Liver (tissue), 10 donors: ENCODE results near the gene HUWE1. TPM values are rescaled to one million over a fixed set of nuclear protein-coding genes. Genes with fewer than 3 reads are reported as not detected.

Experiments
- DNase-seq: peaks from one replicate; pipeline ENCODE4 v3.0.0-alpha.2; 2017; ENCODE audit warnings: low spot score
- H3K27ac ChIP-seq, 2 donors: one replicate each; pipeline ENCODE4 v1.7.0; 2013; ENCODE audit warnings: inconsistent platforms in 2 of 2, low read length in 2 of 2, control low read depth in 1 of 2, low read depth in 1 of 2, mild to moderate bottlenecking in 1 of 2
- H3K27me3 ChIP-seq, 4 donors: one replicate each; pipeline versions ENCODE4 v1.6.1 to v1.7.0; 2013; ENCODE audit warnings: low read length in 3 of 4, inconsistent platforms in 1 of 4, mild to moderate bottlenecking in 1 of 4, moderate library complexity in 1 of 4; ENCODE audit not compliant: control insufficient read depth in 4 of 4, insufficient read depth in 4 of 4
- H3K36me3 ChIP-seq, 4 donors: one replicate each; pipeline versions ENCODE4 v1.6.1 to v1.7.0; 2013; ENCODE audit warnings: low read length in 3 of 4, mild to moderate bottlenecking in 3 of 4, low read depth in 1 of 4, moderate library complexity in 1 of 4; ENCODE audit not compliant: control insufficient read depth in 4 of 4, insufficient read depth in 3 of 4
- H3K4me1 ChIP-seq, 4 donors: one replicate each; pipeline versions ENCODE4 v1.6.1 to v1.7.0; 2013; ENCODE audit warnings: low read length in 3 of 4, mild to moderate bottlenecking in 3 of 4, moderate library complexity in 1 of 4; ENCODE audit not compliant: control insufficient read depth in 4 of 4, insufficient read depth in 4 of 4
- H3K4me3 ChIP-seq, 3 donors: one replicate each; pipeline versions ENCODE4 v1.6.1 to v1.7.0; 2013; ENCODE audit warnings: low read length in 3 of 3, control low read depth in 1 of 3, low read depth in 1 of 3, mild to moderate bottlenecking in 1 of 3
- H3K9ac ChIP-seq, 2 donors: one replicate each; pipeline ENCODE4 v1.7.0; 2013; ENCODE audit warnings: low read length in 2 of 2, mild to moderate bottlenecking in 2 of 2, moderate library complexity in 2 of 2, control low read depth in 1 of 2, low read depth in 1 of 2
- H3K9me3 ChIP-seq, 4 donors: one replicate each; pipeline versions ENCODE4 v1.6.1 to v1.7.0; 2013; ENCODE audit warnings: low read length in 3 of 4; ENCODE audit not compliant: control insufficient read depth in 4 of 4
- FOXA2 ChIP-seq: IDR thresholded peaks from 2 replicates; pipeline ENCODE4 v1.6.1; 2016; ENCODE audit warnings: antibody characterized with exemption
- JUND ChIP-seq, 2 donors: IDR thresholded peaks; 2 replicates each; pipeline ENCODE4 v1.6.1; 2016; ENCODE audit warnings: antibody characterized with exemption in 2 of 2
- NR2F2 ChIP-seq: IDR thresholded peaks from 2 replicates; pipeline ENCODE4 v1.6.1; 2016; ENCODE audit warnings: antibody characterized with exemption
- SP1 ChIP-seq: IDR thresholded peaks from 2 replicates; pipeline ENCODE4 v1.6.1; 2018; ENCODE audit warnings: antibody characterized with exemption, mild to moderate bottlenecking
- TAF1 ChIP-seq: conservative IDR thresholded peaks from 2 replicates; pipeline ENCODE4 v1.6.1; 2016; ENCODE audit warnings: antibody characterized with exemption, mild to moderate bottlenecking
- YY1 ChIP-seq: IDR thresholded peaks from 2 replicates; pipeline ENCODE4 v1.6.1; 2016; ENCODE audit warnings: antibody characterized with exemption, mild to moderate bottlenecking
- WGBS: extraction: QIAGEN DNeasy Blood & Tissue Kit; methylation state at CpG from one replicate; pipeline ENCODE4 v1.1.7; 2013; 5-methylcytosine and 5-hydroxymethylcytosine counted together
- polyA plus RNA-seq, 2 donors: library from polyadenylated mRNA; stranded (reverse) in 1 of 2; unstranded in 1 of 2; fragments of 200-250 nt in 1 of 2; fragments of >200 nt in 1 of 2; fragmentation: Nextera tagmentation in 1 of 2; extraction: Ambion mirVana in 1 of 2; gene quantifications; one replicate each; pipeline versions ENCODE4 v1.2.1 to v1.2.3, GENCODE V29; 2013 to 2015
- small RNA-seq: library from RNA; depleted of rRNA; stranded (forward); fragments of <200 nt; gene quantifications from one replicate; pipeline ENCODE3, GENCODE V24; 2014
- total RNA-seq, 2 donors: library from RNA; depleted of rRNA; stranded (reverse); fragments of >200 nt; gene quantifications; one replicate each; pipeline ENCODE4 v1.2.3, GENCODE V29; 2014
- TF ChIP-seq, protein P1 (sequence below): IDR thresholded peaks from 2 replicates; pipeline ENCODE4 v1.6.1; 2016; ENCODE audit warnings: antibody characterized with exemption, mild to moderate bottlenecking
- TF ChIP-seq, protein P2 (sequence below): IDR thresholded peaks from 2 replicates; pipeline ENCODE4 v1.6.1; 2016; ENCODE audit warnings: antibody characterized with exemption
- TF ChIP-seq, protein P3 (sequence below): fragments of 150-350 bp; IDR thresholded peaks from 2 replicates; pipeline ENCODE4 v1.5.1; 2017; ENCODE audit warnings: improper control_type of control experiment, low read depth, low read length; ENCODE audit not compliant: missing input control
- TF ChIP-seq, protein P4 (sequence below): IDR thresholded peaks from 2 replicates; pipeline ENCODE4 v1.6.1; 2016; ENCODE audit warnings: antibody characterized with exemption
- donor health status: healthy.
- donor health status: healthy.
- donor health status: healthy.
- donor health status: healthy.
- donor health status: healthy.

Gene HUWE1
- total and polyA plus RNA-seq, 4 donors: 20.2 to 75.8 (median 37.7) TPM

DNA sequence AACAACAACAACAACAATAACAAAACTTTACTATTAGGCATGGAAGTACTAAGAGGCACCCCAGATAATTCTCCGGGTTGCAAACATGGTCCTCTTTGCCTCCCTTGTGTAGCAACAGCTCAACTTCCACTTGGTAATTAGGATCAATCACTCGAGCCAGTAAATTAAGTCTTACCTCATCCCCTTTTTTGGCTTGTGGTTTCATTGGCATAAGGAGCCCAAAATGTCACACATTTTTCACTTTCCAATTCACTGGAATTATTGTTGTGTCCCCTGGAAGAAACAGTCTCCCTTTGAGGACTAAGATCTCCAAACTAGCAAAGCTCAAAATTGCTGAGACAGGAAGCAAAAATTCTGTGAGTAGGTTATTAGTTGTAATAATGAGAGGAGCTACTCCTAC lies 203.1 kb downstream of the HUWE1 start:
- peaks cover 0 to 2% (median 0%) of the 10 kb centered on the region in 4 donors for H3K27me3 ChIP-seq
- DNase-seq: no peak

More for the DNA sequence above, 203.1 kb downstream of the HUWE1 start:
- Histone ChIP-seq H3K9ac (no peak overlapping the region), H3K36me3 (no peaks in the 10 kb centered on the region), H3K27ac (no peak overlapping the region), H3K4me1 (no peaks in the 10 kb centered on the region), H3K9me3 (peaks cover 0 to 19% (median 8%) of the 10 kb centered on the region in 4 donors), H3K4me3 (no peak overlapping the region)
- TF ChIP-seq JUND (IDR thresholded peaks at IDR 0.05) (no peak), YY1 (no peak), TAF1 (no peak), FOXA2 (no peak), NR2F2 (no peak), SP1 (no peak)
- TF ChIP-seq, protein P1, sequence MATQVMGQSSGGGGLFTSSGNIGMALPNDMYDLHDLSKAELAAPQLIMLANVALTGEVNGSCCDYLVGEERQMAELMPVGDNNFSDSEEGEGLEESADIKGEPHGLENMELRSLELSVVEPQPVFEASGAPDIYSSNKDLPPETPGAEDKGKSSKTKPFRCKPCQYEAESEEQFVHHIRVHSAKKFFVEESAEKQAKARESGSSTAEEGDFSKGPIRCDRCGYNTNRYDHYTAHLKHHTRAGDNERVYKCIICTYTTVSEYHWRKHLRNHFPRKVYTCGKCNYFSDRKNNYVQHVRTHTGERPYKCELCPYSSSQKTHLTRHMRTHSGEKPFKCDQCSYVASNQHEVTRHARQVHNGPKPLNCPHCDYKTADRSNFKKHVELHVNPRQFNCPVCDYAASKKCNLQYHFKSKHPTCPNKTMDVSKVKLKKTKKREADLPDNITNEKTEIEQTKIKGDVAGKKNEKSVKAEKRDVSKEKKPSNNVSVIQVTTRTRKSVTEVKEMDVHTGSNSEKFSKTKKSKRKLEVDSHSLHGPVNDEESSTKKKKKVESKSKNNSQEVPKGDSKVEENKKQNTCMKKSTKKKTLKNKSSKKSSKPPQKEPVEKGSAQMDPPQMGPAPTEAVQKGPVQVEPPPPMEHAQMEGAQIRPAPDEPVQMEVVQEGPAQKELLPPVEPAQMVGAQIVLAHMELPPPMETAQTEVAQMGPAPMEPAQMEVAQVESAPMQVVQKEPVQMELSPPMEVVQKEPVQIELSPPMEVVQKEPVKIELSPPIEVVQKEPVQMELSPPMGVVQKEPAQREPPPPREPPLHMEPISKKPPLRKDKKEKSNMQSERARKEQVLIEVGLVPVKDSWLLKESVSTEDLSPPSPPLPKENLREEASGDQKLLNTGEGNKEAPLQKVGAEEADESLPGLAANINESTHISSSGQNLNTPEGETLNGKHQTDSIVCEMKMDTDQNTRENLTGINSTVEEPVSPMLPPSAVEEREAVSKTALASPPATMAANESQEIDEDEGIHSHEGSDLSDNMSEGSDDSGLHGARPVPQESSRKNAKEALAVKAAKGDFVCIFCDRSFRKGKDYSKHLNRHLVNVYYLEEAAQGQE: no peak
- TF ChIP-seq, protein P2, sequence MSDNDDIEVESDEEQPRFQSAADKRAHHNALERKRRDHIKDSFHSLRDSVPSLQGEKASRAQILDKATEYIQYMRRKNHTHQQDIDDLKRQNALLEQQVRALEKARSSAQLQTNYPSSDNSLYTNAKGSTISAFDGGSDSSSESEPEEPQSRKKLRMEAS: no peak
- TF ChIP-seq, protein P3, sequence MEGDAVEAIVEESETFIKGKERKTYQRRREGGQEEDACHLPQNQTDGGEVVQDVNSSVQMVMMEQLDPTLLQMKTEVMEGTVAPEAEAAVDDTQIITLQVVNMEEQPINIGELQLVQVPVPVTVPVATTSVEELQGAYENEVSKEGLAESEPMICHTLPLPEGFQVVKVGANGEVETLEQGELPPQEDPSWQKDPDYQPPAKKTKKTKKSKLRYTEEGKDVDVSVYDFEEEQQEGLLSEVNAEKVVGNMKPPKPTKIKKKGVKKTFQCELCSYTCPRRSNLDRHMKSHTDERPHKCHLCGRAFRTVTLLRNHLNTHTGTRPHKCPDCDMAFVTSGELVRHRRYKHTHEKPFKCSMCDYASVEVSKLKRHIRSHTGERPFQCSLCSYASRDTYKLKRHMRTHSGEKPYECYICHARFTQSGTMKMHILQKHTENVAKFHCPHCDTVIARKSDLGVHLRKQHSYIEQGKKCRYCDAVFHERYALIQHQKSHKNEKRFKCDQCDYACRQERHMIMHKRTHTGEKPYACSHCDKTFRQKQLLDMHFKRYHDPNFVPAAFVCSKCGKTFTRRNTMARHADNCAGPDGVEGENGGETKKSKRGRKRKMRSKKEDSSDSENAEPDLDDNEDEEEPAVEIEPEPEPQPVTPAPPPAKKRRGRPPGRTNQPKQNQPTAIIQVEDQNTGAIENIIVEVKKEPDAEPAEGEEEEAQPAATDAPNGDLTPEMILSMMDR: no peak
- TF ChIP-seq, protein P4, sequence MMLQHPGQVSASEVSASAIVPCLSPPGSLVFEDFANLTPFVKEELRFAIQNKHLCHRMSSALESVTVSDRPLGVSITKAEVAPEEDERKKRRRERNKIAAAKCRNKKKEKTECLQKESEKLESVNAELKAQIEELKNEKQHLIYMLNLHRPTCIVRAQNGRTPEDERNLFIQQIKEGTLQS: no peak
- WGBS: 77% methylated on average over 2 of the region's 2 CpGs

Small RNA genes within 50 kb of the gene (small RNA-seq; reads per million reads assigned to genes)
- gene MIR98 (224 reads per million, percentile 98 among the genes with 10 or more reads in this experiment), gene MIRLET7F2 (129 reads per million, percentile 98 among the genes with 10 or more reads in this experiment)
